SU-DHL-6 (cell line): ENCODE measurements around the gene HOXC4.

Source experiments
- H2AFZ ChIP-seq: fragments of 200-600 bp; sonication (generic); 2 replicates; pipeline ENCODE4 v1.6.1; 2014; ENCODE audit warnings: low read depth, mild to moderate bottlenecking, moderate library complexity, mixed read lengths, antibody characterized with exemption, low read length; ENCODE audit not compliant: severe bottlenecking
- H3F3A ChIP-seq: fragments of 200-600 bp; shearing (Covaris generic); 2 replicates; pipeline ENCODE4 v1.6.0; 2016; ENCODE audit warnings: antibody characterized with exemption, mild to moderate bottlenecking; ENCODE audit not compliant: insufficient read depth
- H3K27ac ChIP-seq: fragments of 200-600 bp; sonication (generic); 2 replicates; pipeline ENCODE4 v1.5.1; 2016; ENCODE audit warnings: low read depth, mild to moderate bottlenecking, low read length, moderate library complexity, mixed read lengths
- H3K27me3 ChIP-seq: fragments of 200-600 bp; sonication (generic), shearing (Covaris generic); 2 replicates; pipeline ENCODE4 v1.6.0; 2014; ENCODE audit warnings: mild to moderate bottlenecking, low read length
- H3K36me3 ChIP-seq: fragments of 200-600 bp; sonication (generic); 2 replicates; pipeline ENCODE4 v1.6.1; 2014; ENCODE audit warnings: mild to moderate bottlenecking, low read length, mixed read lengths
- H3K4me2 ChIP-seq: fragments of 300-600, 200-600 bp; shearing (Covaris generic), sonication (generic); 2 replicates; pipeline ENCODE4 v1.6.0; 2014; ENCODE audit warnings: low read length, low read depth, mild to moderate bottlenecking; ENCODE audit not compliant: poor library complexity, severe bottlenecking
- H3K4me3 ChIP-seq: fragments of 200-600 bp; sonication (generic); 2 replicates; pipeline ENCODE4 v1.5.1; 2014; ENCODE audit warnings: antibody characterized with exemption, low read length, mild to moderate bottlenecking, mixed read lengths; ENCODE audit not compliant: insufficient read depth, poor library complexity, severe bottlenecking
- H3K79me2 ChIP-seq: fragments of 200-600 bp; sonication (generic); 2 replicates; pipeline ENCODE4 v1.6.1; 2014; ENCODE audit warnings: mild to moderate bottlenecking, low read length, moderate library complexity; ENCODE audit not compliant: insufficient read depth
- H3K9ac ChIP-seq: fragments of 200-600 bp; sonication (generic); 2 replicates; pipeline ENCODE4 v1.7.0; 2014; ENCODE audit warnings: mild to moderate bottlenecking, low read length
- H3K9me2 ChIP-seq: fragments of 200-600 bp; sonication (generic); replicated peaks from 2 replicates; pipeline ENCODE4 v1.6.1; 2014; ENCODE audit warnings: low read length; ENCODE audit not compliant: insufficient read depth
- H3K9me3 ChIP-seq: fragments of 200-600 bp; sonication (generic); 2 replicates; pipeline ENCODE4 v1.6.1; 2014; ENCODE audit warnings: low read length, mixed read lengths; ENCODE audit not compliant: insufficient read depth
- H4K20me1 ChIP-seq: fragments of 200-600 bp; sonication (generic); 2 replicates; pipeline ENCODE4 v1.6.1; 2014; ENCODE audit warnings: low read depth, mild to moderate bottlenecking, antibody characterized with exemption, low read length, moderate library complexity, mixed read lengths
- CTCF ChIP-seq: fragments of 200-600 bp; sonication (generic); IDR thresholded peaks from one replicate; pipeline ENCODE4 v1.5.1; 2017; ENCODE audit warnings: antibody characterized with exemption, mild to moderate bottlenecking, low read length, moderate library complexity; ENCODE audit not compliant: insufficient read depth, poor library complexity, severe bottlenecking
- EZH2phosphoT487 ChIP-seq: fragments of 200-600 bp; sonication (generic), shearing (Covaris generic); conservative IDR thresholded peaks from 2 replicates; pipeline ENCODE4 v1.6.1; 2018; ENCODE audit warnings: mild to moderate bottlenecking, antibody characterized with exemption, low read length, moderate library complexity, mixed read lengths

The HOXC4 gene

GRCh38 chr12:54039417-54040147, 14.1 kb upstream of the HOXC4 start:
- TF ChIP-seq CTCF (no peak), EZH2phosphoT487 (no peak)
- Histone ChIP-seq H3K9ac (no peak overlapping the region), H4K20me1 (no peaks in the 10 kb centered on the region), H3K27ac (no peak overlapping the region), H3K36me3 (no peaks in the 10 kb centered on the region), H2AFZ (peak overlapping the region; percentile 79), H3K9me2 (no peaks in the 10 kb centered on the region), H3K4me3 (no peak overlapping the region), H3K4me2 (no peak overlapping the region), H3K79me2 (no peaks in the 10 kb centered on the region), H3K27me3 (no peaks in the 10 kb centered on the region), H3K9me3 (no peaks in the 10 kb centered on the region), H3F3A (no peaks in the 10 kb centered on the region)

GRCh38 chr12:54040148-54040494, 13.5 kb upstream of the HOXC4 start:
- Histone ChIP-seq H3K27me3 (no peaks in the 10 kb centered on the region), H3F3A (no peaks in the 10 kb centered on the region), H2AFZ (peak overlapping the region; percentile 79), H3K4me2 (no peak overlapping the region), H3K9ac (no peak overlapping the region), H4K20me1 (no peaks in the 10 kb centered on the region), H3K9me2 (no peaks in the 10 kb centered on the region), H3K9me3 (no peaks in the 10 kb centered on the region), H3K79me2 (no peaks in the 10 kb centered on the region), H3K4me3 (no peak overlapping the region), H3K27ac (no peak overlapping the region), H3K36me3 (no peaks in the 10 kb centered on the region)
- TF ChIP-seq CTCF (no peak), EZH2phosphoT487 (no peak)

GRCh38 chr12:54040648-54041047, 13.0 kb upstream of the HOXC4 start:
- TF ChIP-seq EZH2phosphoT487 (no peak), CTCF (no peak)
- Histone ChIP-seq H3F3A (no peaks in the 10 kb centered on the region), H3K9me2 (no peaks in the 10 kb centered on the region), H3K9ac (no peak overlapping the region), H3K4me2 (no peak overlapping the region), H3K36me3 (no peaks in the 10 kb centered on the region), H3K27ac (no peak overlapping the region), H2AFZ (peak overlapping the region; percentile 79), H3K79me2 (no peaks in the 10 kb centered on the region), H3K9me3 (no peaks in the 10 kb centered on the region), H3K27me3 (no peaks in the 10 kb centered on the region), H4K20me1 (no peaks in the 10 kb centered on the region), H3K4me3 (no peak overlapping the region)
